NOMO-1 (cell line): ENCODE data around the gene FAM83E.
"Not testable (repeated sequence)": the region's sequence is repeated elsewhere in the genome, so short reads cannot be mapped to it uniquely, and the experiment has no call there.

Experiments
- DNase-seq, 2 experiments: peaks; one replicate each; lab custom pipeline; 2025; ENCODE audit not compliant: unreplicated experiment in 2 of 2; lab: John Stamatoyannopoulos, UW

Gene FAM83E

GRCh38 chr19:48614436-48615230 is at the start of gene FAM83E:
FAM83E (minus strand) TSS chr19:48615076; CDS start chr19:48613372, 1,704 bp downstream.
- no peak for DNase-seq

DNA sequence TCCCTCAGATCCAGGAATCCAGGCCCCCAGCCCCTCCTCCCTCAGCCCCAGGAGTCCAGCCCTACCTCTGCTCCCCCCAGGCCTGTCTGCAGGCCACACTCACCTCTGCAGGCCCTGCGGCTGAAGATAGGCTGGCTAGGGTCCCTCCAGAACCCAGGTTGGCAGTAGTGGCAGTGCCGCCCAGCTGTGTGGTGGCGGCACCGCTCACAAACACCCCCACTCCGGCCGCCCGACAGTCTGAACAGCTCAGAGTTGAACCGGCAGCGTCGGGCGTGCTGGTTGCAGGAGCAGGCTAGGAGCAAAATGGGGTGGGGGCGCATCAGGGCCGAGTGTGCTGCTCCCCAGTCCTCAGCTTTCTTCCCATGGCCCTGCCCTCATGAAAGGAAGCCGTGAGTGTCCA is 49.6 kb upstream of the FAM83E start:
- no peak for DNase-seq

GRCh38 chr19:48663667-48664066 is 48.8 kb upstream of the FAM83E start:
- no peak for DNase-seq

DNA sequence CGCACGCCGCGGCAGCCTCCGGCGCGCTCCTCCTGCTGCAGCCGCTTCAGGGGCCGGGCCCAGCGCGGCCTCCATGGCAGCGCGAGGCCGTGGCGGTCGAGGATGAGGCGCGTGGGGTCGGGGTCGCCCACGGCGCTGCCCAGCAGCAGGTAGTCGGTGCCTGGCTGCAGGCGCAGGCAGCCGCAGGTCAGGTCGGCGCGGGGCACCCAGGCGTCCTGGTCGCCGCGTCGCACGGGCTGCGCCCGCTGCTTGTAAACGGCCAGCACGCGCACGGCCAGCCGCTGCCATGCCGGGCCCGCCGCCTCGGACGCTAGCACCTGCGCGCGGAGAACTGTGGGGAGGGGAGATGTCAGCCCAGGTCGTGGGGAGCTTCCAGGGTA is 46.8 kb upstream of the FAM83E start:
- DNase-seq = no peak

DNA sequence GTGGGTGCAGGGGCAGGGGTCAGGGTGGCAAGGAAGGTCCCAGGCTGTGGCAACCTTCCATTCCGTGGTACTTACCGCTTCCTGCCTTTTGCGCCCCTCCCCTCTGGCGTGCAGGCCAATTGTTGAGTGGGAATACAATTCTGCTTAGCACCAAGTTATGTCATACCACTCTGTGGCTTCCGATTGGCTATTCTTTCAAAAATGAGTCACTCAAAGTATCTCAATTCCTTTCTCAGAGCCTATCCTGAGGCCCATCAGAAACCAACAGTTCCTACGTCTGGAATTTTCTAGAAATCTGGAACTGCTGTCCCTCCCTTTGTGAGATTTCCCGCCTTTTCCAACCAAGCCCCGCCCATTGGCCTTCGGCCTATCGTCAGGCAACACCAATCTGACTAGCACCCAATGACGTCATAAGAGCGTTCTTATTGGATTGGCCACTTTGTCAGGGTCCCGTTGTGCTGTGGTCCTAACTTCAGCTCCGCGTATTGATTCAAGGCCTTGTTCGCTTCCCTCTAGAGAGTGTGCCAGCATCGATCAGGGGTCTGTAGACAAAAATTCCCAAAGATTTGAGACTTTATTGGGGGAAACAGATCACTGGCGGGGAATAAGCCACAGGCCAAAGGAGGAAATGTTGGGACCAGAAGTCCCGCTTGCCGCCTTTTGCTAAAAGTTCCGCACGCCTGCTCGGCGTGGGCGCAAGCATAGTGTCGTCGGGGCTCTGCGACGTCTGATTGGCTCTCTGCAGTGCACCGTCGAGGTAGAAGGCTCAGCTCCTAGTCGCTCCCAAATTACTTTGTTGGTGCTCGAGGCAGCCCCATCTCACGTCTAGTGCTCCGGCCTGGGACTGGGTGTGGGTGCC is 46.2 kb upstream of the FAM83E start:
- DNase-seq = peak; percentile 91 to 93

DNA sequence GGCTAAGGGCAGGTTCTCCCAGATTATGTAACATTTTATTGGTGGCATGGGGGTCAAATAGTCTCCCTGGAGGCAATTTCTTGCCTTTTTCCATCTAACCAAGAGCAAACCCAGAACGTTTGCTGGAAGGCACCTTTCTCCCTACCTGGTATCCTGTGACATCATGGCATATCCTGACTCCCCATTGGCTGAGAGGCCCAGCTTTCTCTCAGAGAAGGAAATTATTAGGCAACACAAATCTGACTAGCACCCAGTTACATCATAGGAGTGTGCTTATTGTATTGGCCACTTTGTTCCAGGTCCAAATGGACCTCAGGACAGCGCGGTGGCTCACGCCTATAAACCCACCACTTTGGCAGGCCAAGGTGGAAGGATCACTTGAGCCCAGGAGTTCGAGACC is 44.9 kb upstream of the FAM83E start:
- peak; percentile 15 to 29 for DNase-seq

DNA sequence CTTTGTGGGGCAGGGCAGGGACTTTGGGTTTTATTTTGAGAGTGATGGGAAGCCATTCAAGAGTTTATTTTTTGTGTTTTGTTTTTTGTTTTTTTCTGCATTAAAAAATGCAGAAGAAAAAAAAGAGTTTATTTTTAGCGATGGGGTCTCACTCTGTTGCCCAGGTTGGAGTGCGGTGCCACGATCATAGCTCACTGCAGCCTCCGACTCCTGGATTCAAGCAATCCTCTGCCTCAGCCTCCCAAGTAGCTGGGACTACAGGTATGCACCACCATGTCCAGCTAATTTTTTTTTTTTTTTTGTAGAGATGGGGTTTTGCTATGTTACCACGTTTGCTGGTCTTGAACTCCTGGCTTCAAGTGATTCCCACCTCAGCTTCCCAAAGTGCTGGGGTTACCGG is 43.6 kb upstream of the FAM83E start:
- no peak for DNase-seq

GRCh38 chr19:48657828-48658227 is 43.0 kb upstream of the FAM83E start:
- not testable (repeated sequence) for DNase-seq

DNA sequence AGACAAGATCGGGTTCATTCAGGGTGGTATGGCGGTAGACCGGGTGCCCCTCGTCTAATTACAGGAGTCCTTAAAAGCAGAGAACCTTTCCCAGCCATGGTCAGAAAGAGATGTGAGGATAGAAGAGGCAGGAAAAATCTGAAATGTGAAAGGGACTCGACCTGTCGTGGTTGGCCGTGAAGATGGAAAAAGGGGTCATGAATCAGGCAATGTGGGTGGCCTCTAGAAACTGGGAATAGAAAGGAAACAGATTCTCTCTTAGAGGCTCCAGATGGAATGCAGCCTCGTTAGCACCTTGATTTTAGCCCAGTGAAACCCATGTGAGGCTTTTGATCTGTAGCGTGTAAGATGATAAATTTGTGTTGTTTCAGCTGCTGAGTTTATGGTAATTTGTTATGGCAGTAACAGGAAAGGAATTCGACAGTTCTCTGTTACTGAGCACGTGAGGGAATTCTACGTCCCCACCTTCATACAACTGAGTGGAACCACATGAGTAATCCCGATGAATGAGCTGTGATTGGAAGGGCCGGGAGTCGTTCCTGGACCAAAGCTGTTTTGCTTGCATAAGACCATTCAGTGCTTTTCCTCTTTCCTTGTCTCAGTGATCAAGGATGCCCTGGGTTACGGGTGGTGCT is 42.1 kb upstream of the FAM83E start:
- DNase-seq = no peak

DNA sequence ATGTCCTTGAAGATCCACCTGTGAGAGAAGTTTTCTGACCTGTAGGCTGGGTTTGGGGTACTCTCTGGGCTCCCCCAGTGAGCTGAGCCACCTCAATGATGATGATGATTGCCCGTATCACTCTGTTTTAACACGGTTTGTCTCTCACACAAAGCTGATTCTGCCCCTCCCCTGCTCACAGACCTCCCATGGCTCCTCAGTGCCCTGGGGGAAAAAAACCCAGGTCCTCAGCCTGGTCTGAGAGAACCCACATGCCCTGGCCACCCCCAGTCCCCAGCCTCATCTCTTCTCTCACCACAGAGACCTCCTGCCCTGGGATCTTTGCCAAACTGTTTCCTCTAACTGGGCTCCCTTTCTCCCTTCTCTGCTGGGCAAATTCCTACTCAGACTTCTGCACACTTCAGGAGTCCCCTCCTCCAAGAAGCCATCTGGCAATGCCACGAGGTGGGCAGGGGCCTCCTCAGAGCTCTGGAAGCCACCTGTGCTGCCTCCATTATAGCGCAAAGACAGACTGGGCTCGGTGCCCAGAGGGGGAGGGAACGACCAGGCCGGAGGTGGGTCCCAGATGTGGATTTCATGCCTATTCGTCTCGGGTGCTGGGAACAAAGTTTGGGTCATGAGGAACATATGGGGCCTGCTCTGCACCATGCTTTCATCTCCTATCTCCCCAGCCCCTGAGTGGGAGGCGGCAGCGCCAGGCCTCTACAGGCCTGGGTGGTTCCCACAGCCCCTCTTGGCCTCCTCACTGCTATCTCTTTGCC is 39.6 kb upstream of the FAM83E start:
- DNase-seq = no peak

DNA sequence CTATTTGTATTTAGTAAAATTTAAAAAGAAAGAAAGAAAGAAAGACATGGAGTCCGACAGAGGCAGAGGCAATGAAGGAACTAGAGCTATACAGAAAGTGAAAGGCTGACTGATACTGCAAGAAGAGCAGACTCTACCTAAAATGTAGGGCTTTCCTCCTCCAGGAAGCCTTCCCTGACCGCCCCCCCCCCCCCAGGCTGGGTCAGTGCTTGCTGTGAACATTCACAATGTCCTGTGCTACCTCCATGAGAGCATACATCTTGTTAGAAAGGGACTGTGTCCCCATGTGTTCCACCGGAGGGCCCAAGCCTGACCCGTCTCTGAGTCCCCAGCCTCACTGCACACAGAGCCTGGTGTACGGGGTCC is 36.8 kb upstream of the FAM83E start:
- DNase-seq = no peak

DNA sequence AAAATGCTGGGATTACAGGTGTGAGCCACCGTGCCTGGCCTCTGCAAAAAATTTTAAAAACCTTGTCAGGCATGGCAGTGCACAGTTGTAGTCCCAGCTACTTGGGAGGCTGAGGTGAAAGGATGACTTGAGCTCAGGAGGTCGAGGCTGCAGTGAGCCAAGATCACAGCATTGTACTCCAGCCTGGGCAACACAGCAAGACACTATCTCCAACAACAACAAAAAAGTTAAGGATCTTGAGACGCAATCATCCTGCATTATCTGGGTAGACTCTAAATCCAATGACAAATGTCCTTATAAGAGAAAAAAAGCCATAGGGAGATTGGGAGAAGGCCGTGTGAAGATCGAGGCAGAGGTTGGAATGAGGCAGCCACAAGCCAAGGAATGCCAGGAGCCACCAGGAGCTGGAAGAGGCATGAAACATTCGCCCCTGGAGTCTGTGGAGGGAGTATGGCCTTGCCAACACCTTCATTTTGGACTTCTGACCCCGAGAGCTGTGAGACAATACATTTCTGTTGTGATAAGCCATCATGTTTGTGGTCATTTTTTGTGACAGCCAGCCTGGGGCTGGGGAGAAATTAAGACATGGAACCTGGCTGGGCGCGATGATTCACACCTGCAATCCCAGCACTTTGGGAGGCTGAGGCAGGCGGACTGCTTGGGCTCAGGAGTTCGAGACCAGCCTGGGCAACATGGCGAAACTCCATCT is 36.3 kb upstream of the FAM83E start:
- no peak for DNase-seq

GRCh38 chr19:48648134-48648533 is 33.3 kb upstream of the FAM83E start:
- no peak for DNase-seq

DNA sequence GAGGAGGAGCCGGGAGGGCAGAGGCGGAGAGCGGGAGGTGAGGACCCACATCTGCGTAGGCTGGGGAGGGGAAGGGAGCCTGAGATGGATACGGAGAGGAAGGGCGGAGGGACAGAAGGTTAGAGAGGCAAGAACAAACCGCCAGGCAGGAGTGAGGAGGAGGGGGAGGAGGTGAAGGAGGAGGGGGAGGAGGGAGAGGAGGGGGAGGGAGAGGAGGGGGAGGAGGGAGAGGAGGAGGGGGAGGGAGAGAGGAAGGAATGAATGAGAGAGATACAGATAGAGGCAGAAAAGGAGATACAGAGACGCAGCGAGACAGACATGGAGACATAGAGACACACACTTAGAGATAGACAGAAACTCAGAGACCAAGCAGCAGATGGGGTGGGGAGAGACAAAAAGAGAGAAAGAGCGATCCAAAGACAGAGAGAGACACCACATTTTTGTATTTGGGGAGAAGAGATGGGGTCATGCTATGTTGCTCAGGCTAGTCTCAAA is 31.9 kb upstream of the FAM83E start:
- no peak for DNase-seq

GRCh38 chr19:48646001-48646721 is 31.3 kb upstream of the FAM83E start, which contains the start of gene CA11:
CA11 (minus strand) TSS chr19:48646187; CDS start chr19:48645632, 555 bp downstream.
- peak; percentile 77 to 85 for DNase-seq

- DNase-seq = no peak
Observed at GRCh38 chr19:48645620-48646000, 30.7 kb upstream of the FAM83E start.

- peak; percentile 67 to 71 for DNase-seq
Observed at GRCh38 chr19:48644839-48645619, 30.2 kb upstream of the FAM83E start.

- DNase-seq = no peak
Observed at GRCh38 chr19:48644355-48644754, 29.5 kb upstream of the FAM83E start.
